RCC 7860 (cell line): ENCODE data around the gene FERMT2.
"Not testable (repeated sequence)": the region's sequence is repeated elsewhere in the genome, so short reads cannot be mapped to it uniquely, and the experiment has no call there.

Experiments used
- DNase-seq: peaks from one replicate; pipeline ENCODE4 v3.0.0-alpha.2; 2015; ENCODE audit warnings: low spot score
- FAIRE-seq: peaks from 2 replicates; lab custom pipeline; 2012; peaks lifted over from hg19 to GRCh38; lab: Jason Lieb, UNC

The FERMT2 gene

DNA sequence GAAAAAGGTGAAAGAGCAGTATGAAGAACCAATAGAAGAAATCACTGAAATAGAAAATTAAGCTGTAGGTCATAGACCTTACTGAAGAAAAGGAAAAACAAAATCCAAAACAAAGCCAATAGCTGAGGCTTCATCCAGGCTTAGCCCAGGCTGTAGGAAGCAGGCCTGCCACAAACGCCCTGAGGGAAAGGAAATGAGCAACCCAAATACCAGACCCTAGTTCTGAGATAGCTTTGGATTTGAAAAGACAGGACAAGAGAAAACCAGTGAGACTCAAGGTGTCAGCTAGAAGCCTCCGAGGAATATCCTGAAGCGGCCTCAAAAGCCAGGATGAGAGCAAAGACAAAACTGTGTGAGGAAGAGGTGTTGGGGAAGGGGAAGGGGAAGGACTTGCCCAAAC is 79.2 kb downstream of the FERMT2 start:
- FAIRE-seq (no peak), DNase-seq (no peak)

DNA sequence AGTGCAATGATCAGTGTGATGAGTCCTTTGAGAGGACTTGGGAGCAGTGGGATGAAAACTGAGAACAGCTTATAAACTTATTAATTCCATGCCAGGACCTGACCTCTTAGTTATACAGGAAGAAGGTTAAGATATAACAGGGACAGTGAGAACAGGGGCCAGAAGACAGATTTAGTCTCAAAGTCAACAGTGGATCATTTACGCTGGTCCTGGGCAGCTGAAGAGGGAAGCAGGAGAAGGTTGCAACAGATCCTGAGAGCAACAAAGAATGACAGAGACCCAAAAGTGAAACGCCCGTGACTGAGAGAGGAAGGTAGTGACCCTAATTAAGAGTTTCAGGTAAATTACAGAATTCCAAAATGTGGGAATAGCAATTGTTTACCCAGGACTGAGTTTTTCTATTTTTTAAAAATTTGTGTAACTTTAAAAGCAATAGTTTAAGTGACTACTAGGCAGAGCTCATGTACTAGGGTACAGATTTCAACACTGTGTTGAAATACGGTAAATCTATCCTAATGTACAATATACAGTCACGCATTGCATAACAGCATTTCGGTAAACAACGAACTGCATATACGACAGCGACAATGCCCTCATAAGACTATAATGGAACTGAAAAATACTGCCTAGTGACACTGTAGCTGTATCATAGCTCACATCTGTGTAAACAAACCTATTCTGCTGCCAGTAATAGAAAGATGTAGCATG is 81.8 kb downstream of the FERMT2 start:
- no peak for FAIRE-seq

GRCh38 chr14:52864893-52865292 is 86.0 kb downstream of the FERMT2 start:
- not testable (repeated sequence) for FAIRE-seq, DNase-seq

More for the DNA sequence above, 81.8 kb downstream of the FERMT2 start:
- no peak for DNase-seq

DNA sequence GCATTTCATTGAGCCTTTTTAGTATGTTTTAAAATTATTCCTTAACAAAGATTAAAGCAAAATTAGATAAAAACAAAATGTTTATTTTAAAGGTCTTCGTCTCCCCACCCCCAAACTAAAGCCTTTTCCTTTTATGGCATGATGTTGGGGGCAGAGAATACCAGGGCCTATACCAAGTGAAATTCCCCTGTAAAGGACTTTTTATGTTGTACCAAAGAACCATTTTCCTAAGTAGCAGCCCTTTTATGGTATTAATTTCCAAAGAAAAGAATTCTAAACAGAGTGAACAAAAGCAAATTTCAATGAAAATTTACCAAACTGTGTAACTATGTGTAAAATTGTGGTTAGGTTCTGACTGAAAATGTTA is 87.5 kb downstream of the FERMT2 start:
- DNase-seq (no peak), FAIRE-seq (no peak)

DNA sequence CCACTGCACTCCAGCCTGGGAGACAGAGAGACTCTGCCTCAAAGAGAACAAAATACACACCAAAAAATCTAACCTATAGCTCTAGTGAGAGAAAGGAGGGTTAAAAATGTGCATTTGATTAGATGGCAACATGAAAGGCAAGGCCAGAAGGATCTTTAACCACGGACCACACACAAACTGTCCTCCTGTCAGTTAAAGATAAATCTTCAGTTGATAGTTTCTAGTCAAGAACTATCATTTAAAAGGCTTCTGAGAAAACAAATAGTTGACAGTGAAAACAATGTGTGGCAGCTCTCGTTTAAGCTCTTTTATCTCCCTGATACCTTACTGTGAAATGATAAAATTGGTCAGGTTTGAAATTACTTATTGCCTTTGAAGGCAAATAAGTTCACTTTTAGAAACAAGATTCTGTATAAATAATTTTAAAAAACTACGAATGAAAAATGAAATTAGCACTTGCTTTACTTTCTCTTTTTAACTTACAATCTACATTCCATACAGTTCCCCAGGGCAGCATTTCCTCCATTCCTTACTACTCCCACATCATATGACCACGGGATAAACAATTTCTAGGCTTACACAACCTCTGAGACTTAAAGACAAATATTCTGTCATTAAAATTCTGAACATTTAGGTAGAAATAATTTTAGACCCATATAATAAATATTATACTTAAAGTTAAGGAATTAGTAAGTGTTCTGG is 88.1 kb downstream of the FERMT2 start:
- DNase-seq (no peak), FAIRE-seq (no peak)

DNA sequence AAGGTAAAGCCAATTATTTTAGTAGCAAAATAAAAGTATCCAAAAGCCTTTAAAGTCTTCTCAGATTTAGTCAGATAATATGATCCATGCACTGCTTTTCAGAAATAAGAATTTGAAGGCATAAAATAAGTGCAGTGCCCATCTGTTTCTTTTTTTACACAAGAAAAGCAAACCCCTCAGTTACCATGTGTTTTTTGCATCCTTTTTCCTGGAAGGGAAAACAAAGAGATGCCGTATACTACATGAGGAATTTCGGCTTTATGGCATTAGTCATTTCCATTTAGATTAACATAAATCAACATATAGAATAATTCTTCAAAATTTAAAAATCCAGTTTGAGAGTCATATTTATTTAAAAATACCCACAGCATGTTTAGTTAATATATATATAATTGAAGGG is 89.4 kb downstream of the FERMT2 start:
- FAIRE-seq = no peak
- no peak for DNase-seq

GRCh38 chr14:52860910-52861309 is 89.9 kb downstream of the FERMT2 start:
- FAIRE-seq (no peak), DNase-seq (no peak)

DNA sequence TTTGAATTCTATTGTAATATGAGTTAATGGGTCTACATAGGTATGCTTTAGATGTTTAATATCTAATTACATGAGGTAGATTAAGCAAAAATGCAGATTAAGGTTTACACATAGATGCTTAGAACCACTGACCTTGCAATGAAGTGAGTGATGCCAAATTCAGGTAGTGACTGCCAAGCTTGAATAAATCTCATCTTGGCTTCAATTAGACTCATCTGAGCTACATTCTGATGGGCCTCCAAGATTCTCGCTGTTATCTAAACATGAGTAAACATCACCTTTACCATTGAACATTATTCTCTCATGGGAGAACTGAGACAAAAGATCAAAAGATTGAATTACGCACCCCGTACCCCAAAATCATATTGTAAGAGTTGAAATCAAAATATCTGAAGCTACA is 90.6 kb downstream of the FERMT2 start:
- no peak for FAIRE-seq

GRCh38 chr14:52856139-52856538 is 94.7 kb downstream of the FERMT2 start:
- DNase-seq (no peak), FAIRE-seq (no peak)

More for the DNA sequence above, 90.6 kb downstream of the FERMT2 start:
- DNase-seq = no peak

- DNase-seq (no peak), FAIRE-seq (no peak)
Observed at GRCh38 chr14:52853522-52853854, 97.4 kb downstream of the FERMT2 start.

DNA sequence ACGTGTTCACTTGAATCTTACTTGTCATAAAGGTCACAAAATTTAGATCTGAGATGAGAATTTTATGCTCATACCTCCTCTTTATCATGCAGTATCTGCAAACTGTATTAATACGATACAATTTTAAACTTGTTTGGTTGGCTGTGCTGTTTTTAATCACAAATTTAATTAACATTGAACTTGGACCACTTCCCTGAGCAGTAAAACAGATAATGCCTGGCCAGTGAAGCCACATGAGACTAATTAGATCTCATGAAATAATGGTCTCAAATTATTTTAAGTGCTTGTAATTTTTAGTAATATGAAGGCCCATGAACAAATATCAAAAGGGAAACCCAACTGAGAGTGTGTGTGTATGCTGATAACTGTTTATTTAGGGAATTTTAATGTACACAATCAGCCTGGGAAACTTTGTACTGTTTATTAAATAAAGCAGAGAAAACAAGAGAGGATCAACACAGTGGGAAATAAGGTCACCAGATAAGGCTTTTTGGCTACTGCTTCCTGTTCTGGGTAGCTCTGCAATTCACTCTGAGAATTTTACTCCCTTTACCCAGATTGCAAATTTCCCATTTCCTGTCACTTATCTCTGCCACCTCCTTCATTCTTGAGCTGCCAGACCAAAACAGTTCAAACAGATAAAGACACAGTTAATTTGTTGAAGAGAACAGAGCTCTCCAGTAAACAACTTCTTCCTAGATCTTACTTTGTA is 97.9 kb downstream of the FERMT2 start:
- FAIRE-seq (no peak), DNase-seq (no peak)

GRCh38 chr14:52850451-52850909 is 100.4 kb downstream of the FERMT2 start:
- FAIRE-seq (no peak), DNase-seq (no peak)

GRCh38 chr14:52848626-52849025 is 102.2 kb downstream of the FERMT2 start:
- no peak for FAIRE-seq

GRCh38 chr14:52846591-52846990 is 104.3 kb downstream of the FERMT2 start:
- no peak for DNase-seq
- no peak for FAIRE-seq

More at GRCh38 chr14:52848626-52849025, 102.2 kb downstream of the FERMT2 start:
- no peak for DNase-seq

DNA sequence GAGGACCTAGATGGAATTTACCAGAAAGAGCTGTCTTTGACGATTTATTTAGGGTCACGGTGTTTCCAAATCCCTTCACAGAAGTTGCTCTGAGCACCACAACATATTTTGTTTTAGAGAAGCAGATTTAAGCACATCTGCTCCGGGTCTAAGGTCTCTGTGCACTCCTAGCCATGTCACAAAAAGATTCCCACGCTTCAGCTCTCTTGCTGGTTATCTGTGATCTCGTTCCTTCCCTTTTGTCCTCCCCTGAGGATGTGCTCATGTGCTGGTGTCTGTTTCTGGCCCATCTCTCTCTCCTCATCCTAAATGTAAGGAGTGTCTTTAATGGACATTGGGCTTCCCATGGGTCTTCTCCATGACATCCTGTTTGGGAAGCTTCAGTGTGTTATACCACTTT is 105.8 kb downstream of the FERMT2 start:
- no peak for FAIRE-seq
- DNase-seq = no peak

GRCh38 chr14:52844262-52845060 is 106.4 kb downstream of the FERMT2 start:
- no peak for FAIRE-seq
- DNase-seq = no peak

DNA sequence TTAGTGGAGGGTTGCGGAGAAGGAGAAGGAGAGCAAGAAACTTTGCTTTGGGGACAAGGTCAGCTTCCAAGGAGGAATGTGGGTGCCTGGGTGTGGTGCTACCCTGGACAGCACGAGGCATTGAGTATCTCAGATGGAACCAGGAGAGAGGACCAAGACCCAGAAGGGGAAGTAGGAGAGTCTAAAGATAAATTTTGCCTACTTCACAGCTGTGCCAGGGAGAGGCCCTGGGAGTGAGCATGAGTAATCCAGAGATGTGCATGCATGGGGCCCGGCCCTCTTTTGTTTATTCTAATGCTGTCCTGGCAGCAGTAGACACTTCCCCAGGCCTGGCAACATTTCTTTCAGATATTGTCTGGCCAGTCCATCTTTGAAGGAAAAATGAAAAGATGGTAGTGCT is 110.0 kb downstream of the FERMT2 start:
- DNase-seq (no peak), FAIRE-seq (no peak)

- no peak for DNase-seq
- FAIRE-seq = no peak
Observed at GRCh38 chr14:52837451-52837850, 113.4 kb downstream of the FERMT2 start.

DNA sequence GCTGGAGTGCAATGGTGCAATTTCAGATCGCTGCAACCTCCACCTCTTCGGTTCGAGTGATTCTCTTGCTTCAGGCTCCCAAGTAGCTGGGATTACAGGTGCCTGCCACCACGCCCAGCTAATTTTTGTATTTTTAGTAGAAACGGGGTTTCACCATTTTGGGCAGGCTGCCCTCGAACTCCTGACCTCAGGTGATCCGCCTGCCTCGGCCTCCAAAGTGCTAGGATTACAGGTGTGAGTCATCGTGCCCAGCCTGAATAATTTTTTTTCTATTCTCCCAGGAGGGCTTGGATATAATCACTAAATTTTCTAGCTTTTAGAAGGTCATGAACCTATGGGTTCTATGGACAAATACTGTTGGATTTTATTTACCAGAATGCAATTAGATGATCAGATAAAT is 114.8 kb downstream of the FERMT2 start:
- no peak for FAIRE-seq
- no peak for DNase-seq

- DNase-seq (peak; percentile 20), FAIRE-seq (no peak)
Observed at GRCh38 chr14:52835122-52835903, 115.5 kb downstream of the FERMT2 start.
